ENCODE data around the gene PRDX1. TPM values are rescaled to one million over a fixed set of nuclear protein-coding genes. Genes with fewer than 3 reads are reported as not detected.

Gene PRDX1
- total RNA-seq, 2 donors from 2014 or later = 196 to 246 TPM

DNA sequence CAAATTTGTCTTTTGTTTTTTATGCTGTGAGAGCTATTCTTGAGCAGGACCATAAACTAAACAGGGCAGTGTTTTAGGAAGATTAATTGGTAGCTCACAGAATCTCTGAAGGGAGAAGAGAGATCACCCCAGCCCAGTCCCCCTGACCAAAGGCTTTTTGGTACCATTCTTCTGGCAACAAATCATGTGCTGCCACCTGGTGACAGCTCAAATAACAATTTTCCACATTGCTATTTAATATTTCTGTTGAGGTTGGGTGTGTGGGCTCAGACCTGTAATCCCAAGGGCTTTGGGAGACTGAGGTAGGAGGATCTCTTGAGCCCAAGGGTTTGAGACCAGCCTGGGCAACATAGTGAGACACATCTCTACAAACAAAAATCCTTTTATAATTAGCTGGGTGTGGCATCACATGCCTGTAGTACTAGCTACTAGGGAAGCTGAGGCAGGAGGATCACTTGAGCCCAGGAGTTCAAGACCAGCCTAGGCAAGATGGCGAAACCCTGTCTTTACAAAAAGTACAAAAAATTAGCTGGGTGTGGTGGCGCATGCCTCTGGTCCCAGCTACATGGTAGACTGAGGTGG lies 28.5 kb downstream of the PRDX1 start:
- no peak overlapping the region for H3K4me3 ChIP-seq
- no peaks in the 10 kb centered on the region for H3K9me3 ChIP-seq
- no peaks in the 10 kb centered on the region for H3K27me3 ChIP-seq (replicated peaks; ENCODE audit: insufficient read depth)
- H3K27ac ChIP-seq = no peak overlapping the region
- DNase-seq (ENCODE audit: low spot score) = no peak
- TF ChIP-seq, protein P1, sequence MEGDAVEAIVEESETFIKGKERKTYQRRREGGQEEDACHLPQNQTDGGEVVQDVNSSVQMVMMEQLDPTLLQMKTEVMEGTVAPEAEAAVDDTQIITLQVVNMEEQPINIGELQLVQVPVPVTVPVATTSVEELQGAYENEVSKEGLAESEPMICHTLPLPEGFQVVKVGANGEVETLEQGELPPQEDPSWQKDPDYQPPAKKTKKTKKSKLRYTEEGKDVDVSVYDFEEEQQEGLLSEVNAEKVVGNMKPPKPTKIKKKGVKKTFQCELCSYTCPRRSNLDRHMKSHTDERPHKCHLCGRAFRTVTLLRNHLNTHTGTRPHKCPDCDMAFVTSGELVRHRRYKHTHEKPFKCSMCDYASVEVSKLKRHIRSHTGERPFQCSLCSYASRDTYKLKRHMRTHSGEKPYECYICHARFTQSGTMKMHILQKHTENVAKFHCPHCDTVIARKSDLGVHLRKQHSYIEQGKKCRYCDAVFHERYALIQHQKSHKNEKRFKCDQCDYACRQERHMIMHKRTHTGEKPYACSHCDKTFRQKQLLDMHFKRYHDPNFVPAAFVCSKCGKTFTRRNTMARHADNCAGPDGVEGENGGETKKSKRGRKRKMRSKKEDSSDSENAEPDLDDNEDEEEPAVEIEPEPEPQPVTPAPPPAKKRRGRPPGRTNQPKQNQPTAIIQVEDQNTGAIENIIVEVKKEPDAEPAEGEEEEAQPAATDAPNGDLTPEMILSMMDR (IDR thresholded peaks at IDR 0.05) = peak; percentile 61
- H3K36me3 ChIP-seq = no peaks in the 10 kb centered on the region
- no peak for ATAC-seq (ENCODE audit: insufficient number of reproducible peaks, low FRiP score, low read depth)
- peaks cover 5 to 10% of the 10 kb centered on the region in 2 donors for H3K4me1 ChIP-seq (ENCODE audit: control insufficient read depth in 1 of 2, low read depth in 2 of 2)

DNA sequence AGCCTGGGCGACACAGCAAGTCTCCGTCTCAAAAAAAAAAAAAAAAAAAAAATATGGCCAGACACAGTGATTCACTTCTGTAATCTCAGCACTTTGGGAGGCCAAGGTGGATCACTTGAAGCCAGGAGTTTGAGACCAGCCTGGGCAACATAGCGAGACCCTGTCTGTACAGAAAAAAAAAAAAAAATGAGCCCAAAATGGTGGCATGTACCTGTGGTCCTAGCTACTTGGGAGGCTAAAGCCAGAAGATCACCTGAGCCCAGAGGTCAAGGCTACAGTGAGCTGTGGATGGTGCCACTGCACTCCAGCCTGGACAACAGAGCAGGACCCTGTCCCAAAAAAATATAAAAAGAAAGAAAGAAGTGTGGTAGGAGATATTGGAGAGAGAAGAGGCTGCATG lies 29.0 kb downstream of the PRDX1 start:
- Histone ChIP-seq H3K27ac (no peak overlapping the region), H3K9me3 (no peaks in the 10 kb centered on the region), H3K4me1 (ENCODE audit: control insufficient read depth in 1 of 2, low read depth in 2 of 2) (peaks cover 5 to 10% of the 10 kb centered on the region in 2 donors), H3K36me3 (no peaks in the 10 kb centered on the region), H3K4me3 (no peak overlapping the region), H3K27me3 (replicated peaks; ENCODE audit: insufficient read depth) (no peaks in the 10 kb centered on the region)
- ATAC-seq (ENCODE audit: insufficient number of reproducible peaks, low FRiP score, low read depth) (no peak), DNase-seq (ENCODE audit: low spot score) (no peak)
- TF ChIP-seq, protein P1 (IDR thresholded peaks at IDR 0.05) = no peak

DNA sequence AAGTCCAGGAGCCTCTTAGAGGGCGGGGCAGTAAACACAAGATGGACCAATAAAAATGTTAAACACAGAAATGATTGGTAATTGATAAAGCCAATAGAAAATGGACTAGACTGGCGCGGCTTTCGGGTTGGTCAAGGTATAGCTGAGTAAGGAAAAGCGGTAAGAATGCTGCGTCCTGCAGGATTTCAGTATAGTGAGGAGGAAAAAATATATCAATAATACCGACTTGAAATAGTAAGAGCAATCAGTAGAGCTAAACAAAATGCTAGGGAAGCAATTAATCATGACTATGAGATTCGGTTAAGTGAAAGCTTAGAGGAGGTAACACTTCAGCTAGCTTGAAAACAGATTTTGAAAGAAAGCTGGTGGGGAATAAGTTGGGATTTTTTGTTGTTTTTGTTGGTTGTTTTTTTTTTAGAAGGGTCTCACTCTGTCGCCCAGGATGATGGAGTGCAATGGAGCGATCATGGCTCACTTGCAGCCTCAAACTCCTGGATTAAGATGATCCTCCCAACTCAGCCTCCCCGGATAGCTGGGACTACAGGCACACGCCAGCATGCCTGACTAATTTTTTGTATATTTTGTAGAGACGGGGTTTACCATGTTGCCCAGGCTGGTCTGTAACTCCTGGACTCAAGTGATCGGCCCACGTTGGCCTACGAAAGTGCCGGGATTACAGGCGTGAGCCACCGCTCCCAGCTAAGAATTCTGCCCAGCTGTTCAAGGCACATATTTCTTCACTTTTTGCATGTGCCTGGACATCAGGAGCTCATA lies 30.0 kb downstream of the PRDX1 start:
- ATAC-seq (ENCODE audit: insufficient number of reproducible peaks, low FRiP score, low read depth) (no peak), DNase-seq (ENCODE audit: low spot score) (no peak)
- Histone ChIP-seq H3K27ac (peak overlapping the region; percentile 6 to 28), H3K36me3 (no peaks in the 10 kb centered on the region), H3K9me3 (no peaks in the 10 kb centered on the region), H3K4me3 (peak overlapping the region; percentile 84), H3K4me1 (ENCODE audit: control insufficient read depth in 1 of 2, low read depth in 2 of 2) (peaks cover 5 to 10% of the 10 kb centered on the region in 2 donors), H3K27me3 (replicated peaks; ENCODE audit: insufficient read depth) (no peaks in the 10 kb centered on the region)
- TF ChIP-seq, protein P1 (IDR thresholded peaks at IDR 0.05) = no peak

- Histone ChIP-seq H3K4me3 (peak within 1 kb of the TSS; percentile 84), H3K9me3 (no peaks in the 10 kb centered on the region), H3K27ac (peak within 1 kb of the TSS; percentile 58 to 67), H3K36me3 (no peaks in the 10 kb centered on the region), H3K4me1 (ENCODE audit: control insufficient read depth in 1 of 2, low read depth in 2 of 2) (peaks cover 5 to 10% of the 10 kb centered on the region in 2 donors), H3K27me3 (replicated peaks; ENCODE audit: insufficient read depth) (no peaks in the 10 kb centered on the region)
- DNase-seq (ENCODE audit: low spot score) = peak; percentile 95
- peak; percentile 100 for ATAC-seq (ENCODE audit: insufficient number of reproducible peaks, low FRiP score, low read depth)
- TF ChIP-seq, protein P1 (IDR thresholded peaks at IDR 0.05) = peak; percentile 44
Observed at GRCh38 chr1:45490626-45491486, 30.8 kb downstream of the PRDX1 start, which contains the start of gene TESK2. Gene TESK2 (minus strand): TSS chr1:45491163. CDS start chr1:45457785, 33,378 bp downstream.

Measured in thoracic aorta (tissue), 2 donors.